Small intestine (tissue), 16 donors: ENCODE measurements around the gene BUD13. TPM values are rescaled to one million over a fixed set of nuclear protein-coding genes. Genes with fewer than 3 reads are reported as not detected.

ENCODE experiments used
- DNase-seq, 2 donors: peaks; one replicate each; pipeline versions ENCODE4 v3.0.0 to v3.0.0-alpha.2; 2013
- FAIRE-seq: peaks from 2 replicates; lab custom pipeline; 2012; peaks lifted over from hg19 to GRCh38; lab: Jason Lieb, UNC
- H3K27ac ChIP-seq, 3 donors: one replicate each; pipeline ENCODE4 v1.5.1; 2013; ENCODE audit warnings: low read length in 2 of 3, mild to moderate bottlenecking in 2 of 3, control low read depth in 1 of 3, inconsistent platforms in 1 of 3, low read depth in 1 of 3, moderate library complexity in 1 of 3
- H3K27me3 ChIP-seq, 3 donors: one replicate each; pipeline ENCODE4 v1.6.1; 2013; ENCODE audit warnings: low read length in 3 of 3, inconsistent platforms in 1 of 3; ENCODE audit not compliant: control insufficient read depth in 3 of 3, insufficient read depth in 3 of 3
- H3K36me3 ChIP-seq, 3 donors: one replicate each; pipeline ENCODE4 v1.6.1; 2013; ENCODE audit warnings: low read length in 3 of 3, inconsistent platforms in 1 of 3, low read depth in 1 of 3, mild to moderate bottlenecking in 1 of 3, moderate library complexity in 1 of 3; ENCODE audit not compliant: control insufficient read depth in 3 of 3, insufficient read depth in 2 of 3
- H3K4me1 ChIP-seq, 3 donors: one replicate each; pipeline ENCODE4 v1.6.1; 2013; ENCODE audit warnings: low read length in 2 of 3, inconsistent platforms in 1 of 3, low read depth in 1 of 3, mild to moderate bottlenecking in 1 of 3, moderate library complexity in 1 of 3; ENCODE audit not compliant: control insufficient read depth in 3 of 3, insufficient read depth in 2 of 3
- H3K4me3 ChIP-seq, 3 donors: one replicate each; pipeline ENCODE4 v1.5.1; 2013; ENCODE audit warnings: low read length in 3 of 3, control low read depth in 1 of 3, inconsistent platforms in 1 of 3, low read depth in 1 of 3, mild to moderate bottlenecking in 1 of 3, moderate library complexity in 1 of 3
- H3K9me3 ChIP-seq, 2 donors: one replicate each; pipeline ENCODE4 v1.6.1; 2013; ENCODE audit warnings: low read depth in 1 of 2, low read length in 1 of 2; ENCODE audit not compliant: control insufficient read depth in 2 of 2, insufficient read depth in 1 of 2
- WGBS, 3 donors: extraction: QIAGEN DNeasy Blood & Tissue Kit; methylation state at CpG; one replicate each; pipeline ENCODE4 v1.1.7; 2013; 5-methylcytosine and 5-hydroxymethylcytosine counted together
- long read RNA-seq, 10 donors: transcript quantifications; one replicate each; lab custom pipeline, GENCODE V29; 2026
- polyA plus RNA-seq, 4 donors: library from polyadenylated mRNA; stranded (reverse) in 3 of 4; unstranded in 1 of 4; fragments of 200-250 nt in 3 of 4; fragments of 120-200 nt in 1 of 4; gene quantifications; one replicate each; pipeline versions ENCODE4 v1.2.1 to v1.2.3, GENCODE V29; 2013
- donor health status: healthy with polysubstance abuse.
- donor health status: control.
- donor health status: control.
- donor health status: Bipolar disorder and iron deficiency.
- donor health status: healthy.

The BUD13 gene
- 10 to 100 TPM; 13.6 to 29.1 (median 20.0) TPM for polyA plus RNA-seq
- long read RNA-seq, donor 1, transcript BUD13-201 (10 exons, 2,196 nt) = major isoform, 8 of 24,042 reads
- long read RNA-seq, donor 1, partial matches to known transcripts = 22,821 of 24,042 reads
- long read RNA-seq, donor 1, other reads (novel, unspliced or antisense) = 1,213 of 24,042 reads
- long read RNA-seq, donor 2, partial matches to known transcripts = 0 of 4 reads
- long read RNA-seq, donor 2, other reads (novel, unspliced or antisense) = 0 of 4 reads
- long read RNA-seq, donor 3, partial matches to known transcripts = 10 of 10 reads
- long read RNA-seq, donor 3, other reads (novel, unspliced or antisense) = 0 of 10 reads
- long read RNA-seq, donor 4 = 0 reads
- long read RNA-seq, donor 5 = 0 reads
- long read RNA-seq, donor 6, transcript BUD13-201 (10 exons, 2,196 nt) = major isoform, 6 of 12 reads
- long read RNA-seq, donor 6, partial matches to known transcripts = 6 of 12 reads
- long read RNA-seq, donor 6, other reads (novel, unspliced or antisense) = 0 of 12 reads
- long read RNA-seq, donor 7 = 0 reads
- long read RNA-seq, donor 8 = 0 reads
- long read RNA-seq, donor 9, partial matches to known transcripts = 0 of 1 reads
- long read RNA-seq, donor 9, other reads (novel, unspliced or antisense) = 0 of 1 reads
- long read RNA-seq, donor 10, transcript BUD13-201 (10 exons, 2,196 nt) = major isoform, 5 of 5 reads
- long read RNA-seq, donor 10, partial matches to known transcripts = 0 of 5 reads
- long read RNA-seq, donor 10, other reads (novel, unspliced or antisense) = 0 of 5 reads

DNA sequence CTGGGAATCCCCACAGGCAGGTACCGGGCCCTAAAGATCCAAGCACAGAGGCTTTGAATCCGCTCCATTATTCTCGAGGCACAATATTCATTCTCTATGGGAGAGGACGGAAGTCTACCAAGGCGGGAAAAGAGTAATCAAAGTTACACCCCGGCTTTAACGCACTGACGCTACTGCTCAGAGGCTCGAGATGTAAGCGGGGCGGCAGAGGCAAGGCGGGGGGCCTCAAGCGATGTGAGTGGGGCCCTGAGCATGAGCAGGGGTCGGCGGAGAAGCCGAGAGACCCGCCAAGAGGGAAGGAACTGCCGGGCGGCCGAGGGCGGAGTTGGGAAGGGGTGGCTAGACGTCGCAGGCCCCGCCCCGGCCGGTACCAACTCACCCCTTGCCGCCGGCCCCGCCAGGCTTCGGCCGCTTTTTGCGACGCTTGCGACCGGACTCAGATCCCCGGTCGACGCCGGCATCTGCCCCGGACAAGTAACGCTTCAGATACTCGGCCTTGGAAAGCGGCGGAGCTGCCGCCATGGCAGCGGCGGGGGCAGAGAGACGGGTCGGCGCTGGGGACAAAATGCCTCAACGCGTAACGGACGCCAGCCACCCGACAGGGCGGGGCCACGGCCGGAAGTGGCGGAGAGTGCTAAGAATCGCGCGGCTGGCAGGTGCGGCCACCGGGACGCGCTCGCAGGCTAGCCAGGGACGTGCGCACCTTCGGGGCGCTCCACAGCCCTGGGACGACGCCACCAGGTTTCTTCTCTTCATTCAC, at the start of gene BUD13:
TSS of gene BUD13 (minus strand) at position 545 of the 760 bp plus-strand sequence. CDS start at position 522, 23 bp downstream.
- no peak for FAIRE-seq
- H3K27ac ChIP-seq = peak within 1 kb of the TSS; percentile 81 to 92 (median 91)
- no peaks in the 10 kb centered on the region for H3K9me3 ChIP-seq
- WGBS, 3 donors = 0 to 1% (median 0%) methylated on average over 71 to 73 of the region's 73 CpGs
- H3K4me3 ChIP-seq = peak within 1 kb of the TSS; percentile 75 to 96 (median 83)
- no peaks in the 10 kb centered on the region for H3K27me3 ChIP-seq
- H3K36me3 ChIP-seq = peaks cover 0 to 11% (median 0%) of the 10 kb centered on the region in 3 donors
- H3K4me1 ChIP-seq = peaks cover 0 to 6% (median 0%) of the 10 kb centered on the region in 3 donors
- peak; percentile 91 to 97 for DNase-seq

DNA sequence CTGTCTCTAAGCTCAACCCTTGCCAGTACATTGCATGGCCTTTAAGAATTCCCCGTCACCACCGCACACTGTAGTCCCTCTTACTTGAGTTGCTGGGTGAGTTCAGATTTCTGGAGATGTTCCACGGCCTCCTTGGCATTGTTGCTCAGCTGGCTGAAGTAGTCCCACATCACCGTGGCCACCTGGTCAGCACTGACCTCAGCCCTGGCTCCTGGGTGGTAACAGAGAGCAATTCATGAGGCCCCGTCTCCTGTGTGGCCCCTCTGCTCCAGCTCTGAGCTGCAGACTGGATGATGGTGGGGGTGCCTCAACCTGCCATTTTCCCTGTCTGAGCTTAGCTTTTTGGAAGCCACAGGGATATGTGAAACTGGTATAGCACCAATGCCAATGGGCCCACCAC, 49.8 kb upstream of the BUD13 start:
- Histone ChIP-seq H3K27ac (peak overlapping the region in 2 of 3 donors; percentile 89 to 94), H3K36me3 (peaks cover 0 to 41% (median 9%) of the 10 kb centered on the region in 3 donors), H3K27me3 (no peaks in the 10 kb centered on the region), H3K4me1 (peaks cover 0 to 51% (median 5%) of the 10 kb centered on the region in 3 donors), H3K9me3 (peaks cover 0 to 5% of the 10 kb centered on the region in 2 donors), H3K4me3 (peak overlapping the region in 2 of 3 donors; percentile 55)
- DNase-seq = peak in 1 of 2 donors; percentile 16
- no peak for FAIRE-seq
- WGBS, 3 donors = 74 to 78% (median 75%) methylated on average over 5 of the region's 5 CpGs

- FAIRE-seq = no peak
- DNase-seq = peak in 1 of 2 donors; percentile 11
- 89 to 94% (median 91%) methylated on average over 50 to 51 of the region's 51 CpGs for WGBS, 3 donors
- Histone ChIP-seq H3K27ac (peak overlapping the region in 2 of 3 donors; percentile 89 to 94), H3K27me3 (no peaks in the 10 kb centered on the region), H3K4me3 (peak overlapping the region in 2 of 3 donors; percentile 55), H3K4me1 (peaks cover 0 to 38% (median 0%) of the 10 kb centered on the region in 3 donors), H3K36me3 (peaks cover 0 to 41% (median 9%) of the 10 kb centered on the region in 3 donors), H3K9me3 (peaks cover 0 to 5% of the 10 kb centered on the region in 2 donors)
Observed at GRCh38 chr11:116821050-116821918, 48.5 kb upstream of the BUD13 start.

DNA sequence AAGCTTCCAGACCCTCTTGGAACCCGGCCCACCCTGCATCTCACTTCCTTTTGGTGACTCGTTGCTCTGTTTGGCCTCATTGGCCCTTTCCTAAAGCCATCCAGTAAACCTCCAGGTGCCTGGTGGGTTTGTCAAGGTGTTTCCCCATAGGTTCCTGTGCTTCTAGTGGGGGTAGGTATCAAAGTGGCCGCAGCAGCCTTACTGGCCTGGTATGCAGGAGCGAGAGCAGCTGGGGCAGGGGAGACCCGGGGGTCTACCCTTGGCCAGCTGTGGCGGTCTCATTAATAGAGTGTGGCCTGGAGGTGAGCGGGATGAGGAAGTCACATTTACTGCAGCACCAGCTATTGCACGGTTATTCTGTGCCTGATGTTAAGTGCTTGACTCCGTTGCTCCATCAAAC, 46.3 kb upstream of the BUD13 start:
- Histone ChIP-seq H3K9me3 (peaks cover 0 to 5% of the 10 kb centered on the region in 2 donors), H3K4me3 (peak overlapping the region in 1 of 3 donors; percentile 55), H3K27ac (peak overlapping the region in 1 of 3 donors; percentile 94), H3K36me3 (peaks cover 0 to 41% (median 9%) of the 10 kb centered on the region in 3 donors), H3K27me3 (no peaks in the 10 kb centered on the region), H3K4me1 (peaks cover 0 to 31% (median 0%) of the 10 kb centered on the region in 3 donors)
- WGBS, 3 donors = 81 to 88% (median 87%) methylated on average over 9 of the region's 9 CpGs
- FAIRE-seq (no peak), DNase-seq (peak; percentile 33 to 51)

DNA sequence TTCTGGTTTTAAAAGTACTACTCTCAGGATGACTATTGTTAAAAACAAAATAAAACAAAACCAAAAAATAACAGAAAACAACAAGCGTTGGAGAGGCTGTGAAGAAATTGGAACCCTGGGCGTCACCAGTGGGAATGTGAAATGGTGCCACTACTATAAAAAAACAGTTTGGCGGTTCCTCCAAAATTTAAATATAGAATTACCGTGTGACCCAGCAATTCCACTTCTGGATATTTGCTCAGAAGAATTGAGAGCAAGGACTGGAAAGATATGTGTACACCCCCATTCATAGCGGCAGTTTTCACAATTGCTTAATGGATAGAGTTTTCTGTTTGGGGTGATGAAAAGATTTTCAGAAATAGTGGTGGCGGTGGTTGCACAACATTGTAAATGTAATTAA, 41.7 kb upstream of the BUD13 start:
- Histone ChIP-seq H3K27ac (peak overlapping the region in 2 of 3 donors; percentile 52 to 79), H3K27me3 (no peaks in the 10 kb centered on the region), H3K36me3 (peaks cover 0 to 6% (median 0%) of the 10 kb centered on the region in 3 donors), H3K4me1 (peaks cover 0 to 25% (median 0%) of the 10 kb centered on the region in 3 donors), H3K4me3 (no peak overlapping the region), H3K9me3 (peaks cover 0 to 5% of the 10 kb centered on the region in 2 donors)
- 76 to 96% (median 91%) methylated on average over 6 of the region's 6 CpGs for WGBS, 3 donors
- DNase-seq (no peak), FAIRE-seq (no peak)

DNA sequence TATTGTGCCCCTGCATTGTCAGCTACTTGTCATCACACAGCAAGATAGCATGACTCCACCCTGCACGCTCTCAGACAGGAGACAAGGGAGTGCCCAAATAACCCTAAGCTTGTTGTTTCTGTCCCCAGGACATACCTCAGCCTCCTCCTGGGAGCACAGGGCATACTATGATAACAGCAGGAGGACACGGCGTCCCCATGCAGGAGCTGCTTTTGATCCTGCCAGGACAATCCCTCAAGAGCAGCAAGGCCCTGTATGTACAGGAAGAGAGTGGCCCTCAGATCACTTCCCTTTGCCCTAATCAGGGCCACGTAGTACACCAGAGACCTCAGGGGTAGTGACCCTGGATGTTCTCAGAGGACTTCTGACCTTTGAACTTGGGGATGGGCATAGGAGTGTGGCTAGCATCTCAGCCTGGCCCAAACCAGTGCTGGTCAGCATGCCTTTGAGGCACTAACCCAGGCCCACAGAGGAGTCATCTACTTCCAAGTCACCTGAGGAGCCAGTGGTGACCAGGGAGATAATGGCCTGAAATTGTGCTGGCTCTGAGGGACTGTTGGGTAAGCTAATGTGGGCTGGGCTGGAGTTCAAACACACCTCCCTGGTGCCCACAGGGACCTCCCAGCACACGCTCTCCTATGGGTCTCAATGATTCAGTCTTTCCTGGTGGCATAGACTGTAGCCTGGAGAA, 41.1 kb upstream of the BUD13 start:
- H3K4me1 ChIP-seq = peaks cover 0 to 25% (median 0%) of the 10 kb centered on the region in 3 donors
- peak overlapping the region; percentile 52 to 79 (median 52) for H3K27ac ChIP-seq
- H3K9me3 ChIP-seq = peaks cover 0 to 5% of the 10 kb centered on the region in 2 donors
- no peak overlapping the region for H3K4me3 ChIP-seq
- no peaks in the 10 kb centered on the region for H3K27me3 ChIP-seq
- FAIRE-seq (no peak), DNase-seq (peak; percentile 64 to 92)
- H3K36me3 ChIP-seq = peaks cover 0 to 2% (median 0%) of the 10 kb centered on the region in 3 donors
- WGBS, 3 donors = 35 to 60% (median 51%) methylated on average over 5 of the region's 5 CpGs

GRCh38 chr11:116813170-116813569, 40.4 kb upstream of the BUD13 start:
- FAIRE-seq = no peak
- H3K4me3 ChIP-seq = no peak overlapping the region
- H3K4me1 ChIP-seq = peaks cover 0 to 31% (median 0%) of the 10 kb centered on the region in 3 donors

More at GRCh38 chr11:116813170-116813569, 40.4 kb upstream of the BUD13 start:
- no peaks in the 10 kb centered on the region for H3K27me3 ChIP-seq
- H3K36me3 ChIP-seq = no peaks in the 10 kb centered on the region
- DNase-seq = no peak
- H3K9me3 ChIP-seq = peaks cover 0 to 5% of the 10 kb centered on the region in 2 donors
- peak overlapping the region; percentile 7 to 79 (median 52) for H3K27ac ChIP-seq
- 72 to 90% (median 84%) methylated on average over 1 of the region's 1 CpG for WGBS, 3 donors
